DND-41 (cell line): ENCODE measurements around the gene ASB13.

Source experiments
- ATAC-seq: fragments of 200-7000 bp; cut with Tn5 transposase; 3 replicates; pipeline ENCODE4 v1.9.1; 2021; ENCODE audit warnings: low read depth; ENCODE audit not compliant: insufficient read depth
- DNase-seq: peaks from one replicate; pipeline ENCODE4 v3.0.0-alpha.2; 2020
- H2AFZ ChIP-seq: 2 replicates; pipeline ENCODE4 v1.6.0; 2012; ENCODE audit warnings: low read depth, low read length
- H3K27ac ChIP-seq: 2 replicates; pipeline ENCODE4 v1.5.1; 2012; ENCODE audit warnings: low read length, inconsistent platforms
- H3K27me3 ChIP-seq: fragments of 200-600 bp; sonication (generic); 2 replicates; pipeline ENCODE4 v1.6.0; 2012; ENCODE audit warnings: low read length, mild to moderate bottlenecking, inconsistent platforms; ENCODE audit not compliant: insufficient read depth, poor library complexity
- H3K36me3 ChIP-seq: 2 replicates; pipeline ENCODE4 v1.5.1; 2012; ENCODE audit warnings: low read length, inconsistent platforms; ENCODE audit not compliant: insufficient read depth
- H3K4me1 ChIP-seq: 2 replicates; pipeline ENCODE4 v1.5.1; 2012; ENCODE audit warnings: mild to moderate bottlenecking, low read length; ENCODE audit not compliant: insufficient read depth
- H3K4me2 ChIP-seq: 2 replicates; pipeline ENCODE4 v1.6.0; 2012; ENCODE audit warnings: mild to moderate bottlenecking, moderate library complexity, low read length, inconsistent platforms; ENCODE audit not compliant: insufficient read depth
- H3K4me3 ChIP-seq, 2 experiments: fragments of 200-600 bp in 1 of 2; shearing (Covaris generic) in 1 of 2; 2 replicates each; pipeline ENCODE4 v1.5.1; 2012 to 2016; ENCODE audit warnings: inconsistent platforms in 2 of 2, low read length in 2 of 2, mild to moderate bottlenecking in 2 of 2, low read depth in 1 of 2, moderate library complexity in 1 of 2
- H3K79me2 ChIP-seq: 2 replicates; pipeline ENCODE4 v1.6.0; 2012; ENCODE audit warnings: low read length, inconsistent platforms; ENCODE audit not compliant: insufficient read depth
- H3K9ac ChIP-seq: 2 replicates; pipeline ENCODE4 v1.6.0; 2012; ENCODE audit warnings: low read depth, mild to moderate bottlenecking, inconsistent platforms, low read length, moderate library complexity
- H3K9me3 ChIP-seq: 2 replicates; pipeline ENCODE4 v1.5.1; 2012; ENCODE audit warnings: low read length, moderate library complexity, mild to moderate bottlenecking, inconsistent platforms; ENCODE audit not compliant: insufficient read depth, severe bottlenecking
- H4K20me1 ChIP-seq: 2 replicates; pipeline ENCODE4 v1.6.0; 2012; ENCODE audit warnings: low read length; ENCODE audit not compliant: insufficient read depth
- EZH2 ChIP-seq: IDR thresholded peaks from 3 replicates; pipeline ENCODE4 v1.6.1; 2012; ENCODE audit warnings: borderline replicate concordance, low read depth, mild to moderate bottlenecking, moderate library complexity, low read length, inconsistent platforms; ENCODE audit not compliant: severe bottlenecking
- TF ChIP-seq, protein P1 (sequence below): IDR thresholded peaks from 2 replicates; pipeline ENCODE4 v1.5.1; 2012; ENCODE audit warnings: borderline replicate concordance, low read length, moderate library complexity, mild to moderate bottlenecking; ENCODE audit not compliant: poor library complexity, severe bottlenecking; ENCODE audit errors: extremely low read depth

Gene ASB13

GRCh38 chr10:5668429-5668828, 2.0 kb upstream of the ASB13 start:
- no peak for TF ChIP-seq EZH2
- TF ChIP-seq, protein P1, sequence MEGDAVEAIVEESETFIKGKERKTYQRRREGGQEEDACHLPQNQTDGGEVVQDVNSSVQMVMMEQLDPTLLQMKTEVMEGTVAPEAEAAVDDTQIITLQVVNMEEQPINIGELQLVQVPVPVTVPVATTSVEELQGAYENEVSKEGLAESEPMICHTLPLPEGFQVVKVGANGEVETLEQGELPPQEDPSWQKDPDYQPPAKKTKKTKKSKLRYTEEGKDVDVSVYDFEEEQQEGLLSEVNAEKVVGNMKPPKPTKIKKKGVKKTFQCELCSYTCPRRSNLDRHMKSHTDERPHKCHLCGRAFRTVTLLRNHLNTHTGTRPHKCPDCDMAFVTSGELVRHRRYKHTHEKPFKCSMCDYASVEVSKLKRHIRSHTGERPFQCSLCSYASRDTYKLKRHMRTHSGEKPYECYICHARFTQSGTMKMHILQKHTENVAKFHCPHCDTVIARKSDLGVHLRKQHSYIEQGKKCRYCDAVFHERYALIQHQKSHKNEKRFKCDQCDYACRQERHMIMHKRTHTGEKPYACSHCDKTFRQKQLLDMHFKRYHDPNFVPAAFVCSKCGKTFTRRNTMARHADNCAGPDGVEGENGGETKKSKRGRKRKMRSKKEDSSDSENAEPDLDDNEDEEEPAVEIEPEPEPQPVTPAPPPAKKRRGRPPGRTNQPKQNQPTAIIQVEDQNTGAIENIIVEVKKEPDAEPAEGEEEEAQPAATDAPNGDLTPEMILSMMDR: no peak
- Histone ChIP-seq H3K27ac (no peak overlapping the region), H3K4me2 (no peak overlapping the region)

DNA sequence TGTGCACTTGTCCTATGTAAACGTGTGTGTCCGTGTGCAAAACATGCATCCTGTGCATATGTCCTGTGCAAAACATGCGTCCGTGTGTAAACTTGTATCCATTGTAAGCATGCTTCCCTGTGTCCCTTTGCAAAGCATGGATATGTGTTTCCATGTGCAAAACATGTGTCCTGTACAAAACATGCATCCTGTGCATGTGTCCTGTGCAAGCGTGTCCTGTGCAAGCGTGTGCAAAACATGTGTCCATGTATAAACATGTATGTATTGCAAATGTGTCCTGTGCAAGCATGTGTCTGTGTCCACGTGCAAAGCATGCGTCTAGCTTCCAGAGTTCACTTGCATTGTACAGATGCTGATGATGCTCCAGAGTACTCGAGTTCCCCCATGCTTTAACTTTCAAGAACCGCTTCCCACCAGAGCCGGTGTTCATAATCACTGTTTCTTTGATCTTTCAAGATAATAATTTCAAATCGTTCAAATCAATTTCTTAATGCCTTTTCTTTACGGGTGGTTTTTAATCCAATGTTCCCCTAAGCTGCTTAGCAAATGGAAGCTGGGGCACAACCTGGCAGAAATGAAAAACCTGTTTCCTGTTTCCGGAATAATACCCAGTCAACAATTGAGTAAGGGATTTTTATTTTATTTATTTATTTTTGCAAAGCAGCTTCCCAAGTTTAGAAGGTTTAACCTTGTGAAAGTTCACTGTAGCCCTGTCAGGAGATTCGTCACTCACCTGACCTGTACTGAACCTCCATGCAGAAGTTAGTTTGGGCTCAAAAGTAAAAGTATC, 641 bp upstream of the ASB13 start:
- DNase-seq (no peak), ATAC-seq (0 out of 3 replicates have a peak, but pooled peaks have one; percentile 6)
- Histone ChIP-seq H3K4me1 (peaks cover 16% of the 10 kb centered on the region), H3K27me3 (peaks cover 48% of the 10 kb centered on the region), H4K20me1 (no peaks in the 10 kb centered on the region), H3K9ac (peak overlapping the region; percentile 42; the same call in 1 of the 2 replicates), H3K9me3 (no peaks in the 10 kb centered on the region), H2AFZ (peak overlapping the region; percentile 78), H3K4me3 (peak overlapping the region in 1 of 2 experiments; percentile 58; a peak in 3 of 4 replicates), H3K79me2 (no peaks in the 10 kb centered on the region), H3K27ac (no peak overlapping the region), H3K4me2 (peak overlapping the region; percentile 81), H3K36me3 (no peaks in the 10 kb centered on the region)
- peak; percentile 96 for TF ChIP-seq EZH2
- TF ChIP-seq, protein P1: no peak

More at GRCh38 chr10:5668429-5668828, 2.0 kb upstream of the ASB13 start:
- DNase-seq (no peak), ATAC-seq (no peak)
- Histone ChIP-seq H3K27me3 (peaks cover 46% of the 10 kb centered on the region), H3K9me3 (no peaks in the 10 kb centered on the region), H4K20me1 (no peaks in the 10 kb centered on the region), H3K4me3 (no peak overlapping the region), H3K36me3 (no peaks in the 10 kb centered on the region), H3K9ac (no peak overlapping the region), H3K79me2 (no peaks in the 10 kb centered on the region), H3K4me1 (peaks cover 16% of the 10 kb centered on the region), H2AFZ (no peak overlapping the region)

- Histone ChIP-seq H3K4me1 (peaks cover 16% of the 10 kb centered on the region), H3K4me2 (peak overlapping the region; percentile 81), H3K27ac (no peak overlapping the region), H3K79me2 (no peaks in the 10 kb centered on the region), H4K20me1 (no peaks in the 10 kb centered on the region), H3K9ac (0 out of 2 replicates have a peak overlapping the region, but pooled peaks have one; percentile 42), H3K4me3 (peak overlapping the region in 1 of 2 experiments; percentile 58; a peak in 2 of 4 replicates), H3K36me3 (no peaks in the 10 kb centered on the region), H3K9me3 (no peaks in the 10 kb centered on the region), H3K27me3 (peaks cover 46% of the 10 kb centered on the region), H2AFZ (peak overlapping the region; percentile 78)
- TF ChIP-seq, protein P1: no peak
- TF ChIP-seq EZH2: no peak
- DNase-seq (no peak), ATAC-seq (no peak)
Measured at GRCh38 chr10:5665373-5666007, 905 bp downstream of the ASB13 start.
